GM18907 (cell line): ENCODE data around the gene FAM187B.
"Not testable (repeated sequence)": the region's sequence is repeated elsewhere in the genome, so short reads cannot be mapped to it uniquely, and the experiment has no call there.

Experiments
- ATAC-seq: cut with Tn5 transposase; IDR thresholded peaks from one replicate; pipeline ENCODE4 v1.9.1; 2021; ENCODE audit warnings: mild to moderate bottlenecking, moderate library complexity; ENCODE audit not compliant: unreplicated experiment

FAM187B gene

DNA sequence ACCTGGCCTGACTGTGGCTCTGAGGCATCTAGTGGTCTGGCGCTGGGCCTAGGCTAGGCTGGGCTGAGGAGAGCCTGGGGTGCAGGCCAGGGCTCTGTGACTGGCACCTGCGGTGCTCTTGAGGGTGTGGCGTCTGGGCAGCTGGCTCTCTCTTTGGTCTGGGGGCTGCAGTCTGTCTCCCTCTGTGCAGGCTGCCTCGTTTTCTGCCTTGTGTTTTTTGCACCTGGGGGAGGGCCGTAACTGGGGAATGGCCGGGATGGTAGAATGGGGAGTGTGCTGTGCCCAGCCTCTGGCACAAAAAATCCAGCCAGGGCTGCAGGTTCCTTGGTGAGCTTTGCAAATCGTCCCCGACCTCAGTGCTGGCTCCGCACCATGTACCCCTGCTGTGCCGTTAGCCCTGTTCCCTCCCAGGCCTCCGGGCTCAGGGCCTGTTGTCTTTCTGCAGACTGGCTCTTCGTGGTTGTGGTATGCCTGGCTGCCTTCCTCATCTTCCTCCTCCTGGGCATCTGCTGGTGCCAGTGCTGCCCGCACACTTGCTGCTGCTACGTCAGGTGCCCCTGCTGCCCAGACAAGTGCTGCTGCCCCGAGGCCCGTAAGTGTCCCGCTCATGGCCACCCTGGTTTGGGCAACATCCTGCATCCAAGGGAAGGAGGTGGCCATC is 33.7 kb upstream of the FAM187B start:
- no peak for ATAC-seq

DNA sequence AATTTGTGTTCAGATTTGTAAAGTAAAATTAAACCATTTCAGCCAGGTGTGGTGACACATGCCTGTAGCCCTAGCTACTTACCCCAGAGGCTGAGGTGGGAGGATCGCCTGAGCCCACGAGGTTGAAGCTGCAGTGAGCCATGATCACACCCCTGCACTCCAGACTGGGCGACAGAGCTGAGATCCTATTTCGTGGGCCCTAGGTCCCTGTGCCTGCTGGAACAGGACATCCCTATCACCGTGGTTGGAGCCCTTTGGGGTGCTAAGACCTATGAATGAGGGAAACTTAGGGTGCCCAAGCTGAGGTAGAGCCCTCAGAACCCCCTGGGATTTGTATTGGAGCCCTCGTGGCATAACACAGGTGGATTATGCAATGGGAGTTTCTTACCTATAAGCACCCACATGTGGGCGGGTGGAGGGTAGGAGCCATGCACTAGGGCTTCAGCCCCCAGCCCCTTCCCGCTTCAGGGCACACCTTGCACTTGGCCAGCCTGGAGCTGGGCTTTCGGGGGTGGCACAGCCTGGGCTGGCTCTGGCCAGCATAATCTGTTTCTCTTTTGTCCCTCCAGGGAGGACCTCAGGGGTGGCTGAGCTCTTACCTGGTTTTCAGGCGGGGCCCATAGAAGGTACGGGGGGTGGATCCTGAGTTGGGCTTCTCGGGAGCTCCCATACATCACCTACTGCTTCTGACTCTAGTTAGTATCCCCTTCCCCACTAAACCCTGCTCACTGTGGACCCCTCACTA is 33.0 kb upstream of the FAM187B start:
- ATAC-seq = no peak

DNA sequence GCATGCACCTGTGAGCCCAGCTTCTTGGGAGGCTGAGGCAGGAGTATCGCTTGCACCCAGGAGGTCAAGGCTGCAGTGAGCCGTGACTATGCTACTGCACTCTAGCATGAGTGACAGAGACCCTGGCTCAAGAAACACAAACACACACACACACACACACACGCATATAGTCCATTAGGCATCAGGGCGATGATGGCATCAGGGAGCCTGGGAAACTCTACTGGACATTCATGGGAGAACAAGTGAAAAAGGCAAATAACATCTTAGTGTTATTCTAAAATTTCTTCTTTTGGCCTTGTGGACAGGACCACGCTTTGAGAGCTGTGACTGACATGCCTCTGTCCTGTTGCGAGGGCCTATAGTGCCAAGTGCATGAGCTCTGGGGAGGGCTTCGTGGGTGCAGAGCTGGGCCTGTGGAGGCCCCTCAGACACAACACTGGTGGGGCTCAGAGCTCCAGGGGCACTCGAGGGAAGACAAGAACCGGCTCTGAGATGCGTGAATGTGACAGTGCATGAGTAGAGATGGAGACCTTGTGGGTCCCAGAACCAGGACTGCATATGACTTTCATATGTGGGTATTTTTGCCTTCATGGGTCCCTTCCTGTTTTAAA is 32.3 kb upstream of the FAM187B start:
- no peak for ATAC-seq

- ATAC-seq = no peak
These were observed 28.5 kb upstream of the FAM187B start for GRCh38 chr19:35257113-35257461.

- ATAC-seq = no peak
These were observed 28.0 kb upstream of the FAM187B start for GRCh38 chr19:35256566-35256965.

GRCh38 chr19:35254341-35255297 is 26.1 kb upstream of the FAM187B start:
- ATAC-seq = no peak

- no peak for ATAC-seq
These were observed 25.1 kb upstream of the FAM187B start for GRCh38 chr19:35253316-35254286.

DNA sequence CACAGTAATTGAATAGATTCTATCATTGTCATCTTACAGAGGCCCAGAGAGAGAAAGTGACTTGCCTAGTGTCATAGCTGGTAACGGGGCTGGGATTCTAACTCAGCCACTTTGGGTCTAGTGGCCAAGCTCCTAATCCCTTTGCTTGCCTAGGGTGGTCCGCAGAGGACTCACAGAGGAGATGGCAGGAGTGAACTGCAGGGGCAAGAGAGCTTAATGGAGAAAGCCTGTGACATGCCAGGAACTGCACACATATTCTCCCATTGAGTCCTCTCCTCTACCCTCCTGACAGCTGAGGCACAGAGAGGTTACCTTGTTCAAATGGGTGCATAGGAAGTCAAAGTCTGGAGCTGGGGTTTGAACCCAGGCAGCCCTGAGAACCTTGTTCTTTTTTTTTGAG is 22.9 kb upstream of the FAM187B start:
- no peak for ATAC-seq

- ATAC-seq = no peak
These were observed 21.5 kb upstream of the FAM187B start for GRCh38 chr19:35249848-35250711.

- no peak for ATAC-seq
These were observed 20.8 kb upstream of the FAM187B start for GRCh38 chr19:35249146-35249847.

DNA sequence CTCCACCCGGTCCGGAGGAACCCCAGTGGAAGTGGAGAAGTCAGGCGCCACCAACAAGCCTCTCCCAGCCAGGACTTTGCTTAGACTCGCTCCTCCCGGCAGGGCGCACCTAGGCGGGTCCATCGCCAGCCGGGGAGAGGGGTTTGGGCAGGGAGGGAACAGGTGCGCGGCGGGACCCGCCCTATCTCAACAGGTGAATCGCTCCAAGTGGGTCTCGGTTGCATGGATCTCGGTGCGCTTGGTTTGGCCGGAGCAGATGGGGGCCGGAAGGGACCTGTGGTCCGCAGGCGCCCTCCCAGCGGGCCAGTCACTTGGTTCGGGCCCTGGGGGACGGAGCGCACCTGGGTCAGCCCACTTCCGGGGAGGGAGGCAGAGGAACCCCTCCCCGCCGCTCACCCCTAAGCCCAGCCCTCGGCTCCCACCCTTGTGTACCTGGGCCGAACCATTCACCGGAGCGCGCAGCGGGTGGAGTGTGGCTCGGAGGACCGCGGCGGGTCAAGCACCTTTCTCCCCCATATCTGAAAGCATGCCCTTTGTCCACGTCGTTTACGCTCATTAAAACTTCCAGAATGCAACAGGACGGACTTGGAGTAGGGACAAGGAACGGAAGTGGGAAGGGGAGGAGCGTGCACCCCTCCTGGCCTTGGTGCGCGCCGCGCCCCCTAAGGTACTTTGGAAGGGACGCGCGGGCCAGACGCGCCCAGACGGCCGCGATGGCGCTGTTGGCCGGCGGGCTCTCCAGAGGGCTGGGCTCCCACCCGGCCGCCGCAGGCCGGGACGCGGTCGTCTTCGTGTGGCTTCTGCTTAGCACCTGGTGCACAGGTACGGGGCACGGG is 20.0 kb upstream of the FAM187B start, which contains the start of gene LSR:
Gene LSR (plus strand): TSS at position 693 of the 836 bp plus-strand sequence. CDS start 21 bp downstream, at position 714.
- ATAC-seq = peak; percentile 80

GRCh38 chr19:35247526-35248309 is 19.2 kb upstream of the FAM187B start:
- ATAC-seq = peak; percentile 52

GRCh38 chr19:35246466-35247092 is 18.0 kb upstream of the FAM187B start:
- ATAC-seq = no peak

GRCh38 chr19:35241417-35241816 is 12.9 kb upstream of the FAM187B start:
- ATAC-seq = no peak

GRCh38 chr19:35240327-35240726 is 11.8 kb upstream of the FAM187B start:
- ATAC-seq = no peak

GRCh38 chr19:35239597-35239996 is 11.1 kb upstream of the FAM187B start:
- ATAC-seq = not testable (repeated sequence)
